Keratinocyte (primary cell): Measurements from ENCODE around the gene ETNK2.

ENCODE experiments used
- EZH2 ChIP-seq: IDR thresholded peaks from one replicate; pipeline ENCODE4 v1.6.1; 2012; ENCODE audit warnings: inconsistent platforms, mild to moderate bottlenecking, low read length, moderate library complexity
- TF ChIP-seq, protein P1 (sequence below), 3 experiments: IDR thresholded peaks in 1 of 3; conservative IDR thresholded peaks in 1 of 3; optimal IDR thresholded peaks in 1 of 3; 2 replicates in 2 of 3; 3 replicates in 1 of 3; pipeline versions ENCODE3 to v1.5.1; 2011; ENCODE audit warnings: low read length in 3 of 3, mild to moderate bottlenecking in 3 of 3, moderate library complexity in 2 of 3, control low read depth in 1 of 3, inconsistent platforms in 1 of 3; ENCODE audit not compliant: insufficient read depth in 2 of 3; ENCODE audit errors: extremely low read depth in 1 of 3

DNA sequence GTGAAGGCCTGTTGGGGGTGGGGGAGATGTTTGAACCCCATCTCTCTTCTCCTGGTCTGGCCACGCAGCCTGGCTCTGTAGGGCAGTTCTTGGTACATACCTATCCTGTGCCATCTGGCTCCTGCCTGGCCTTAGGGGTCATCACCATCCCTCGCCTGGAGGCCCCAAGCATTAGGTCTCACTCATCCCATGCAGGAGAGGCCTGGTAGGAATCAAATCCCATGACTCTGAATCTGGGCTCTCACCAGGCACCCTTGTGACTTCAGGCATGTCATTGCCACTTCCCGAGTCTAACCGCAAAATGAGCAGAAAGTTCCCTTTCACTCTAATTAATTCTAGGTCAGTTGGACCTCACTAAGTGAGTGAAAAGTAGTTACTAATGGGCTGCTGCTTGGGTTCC is 37.2 kb downstream of the ETNK2 start:
- TF ChIP-seq, protein P1, sequence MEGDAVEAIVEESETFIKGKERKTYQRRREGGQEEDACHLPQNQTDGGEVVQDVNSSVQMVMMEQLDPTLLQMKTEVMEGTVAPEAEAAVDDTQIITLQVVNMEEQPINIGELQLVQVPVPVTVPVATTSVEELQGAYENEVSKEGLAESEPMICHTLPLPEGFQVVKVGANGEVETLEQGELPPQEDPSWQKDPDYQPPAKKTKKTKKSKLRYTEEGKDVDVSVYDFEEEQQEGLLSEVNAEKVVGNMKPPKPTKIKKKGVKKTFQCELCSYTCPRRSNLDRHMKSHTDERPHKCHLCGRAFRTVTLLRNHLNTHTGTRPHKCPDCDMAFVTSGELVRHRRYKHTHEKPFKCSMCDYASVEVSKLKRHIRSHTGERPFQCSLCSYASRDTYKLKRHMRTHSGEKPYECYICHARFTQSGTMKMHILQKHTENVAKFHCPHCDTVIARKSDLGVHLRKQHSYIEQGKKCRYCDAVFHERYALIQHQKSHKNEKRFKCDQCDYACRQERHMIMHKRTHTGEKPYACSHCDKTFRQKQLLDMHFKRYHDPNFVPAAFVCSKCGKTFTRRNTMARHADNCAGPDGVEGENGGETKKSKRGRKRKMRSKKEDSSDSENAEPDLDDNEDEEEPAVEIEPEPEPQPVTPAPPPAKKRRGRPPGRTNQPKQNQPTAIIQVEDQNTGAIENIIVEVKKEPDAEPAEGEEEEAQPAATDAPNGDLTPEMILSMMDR (optimal IDR thresholded peaks at IDR 0.05 in 1 of 3, IDR thresholded peaks at IDR 0.05 in 1 of 3, conservative IDR thresholded peaks at IDR 0.05 in 1 of 3; ENCODE audit: extremely low read depth in 1 of 3, insufficient read depth in 2 of 3, low read length in 3 of 3), result no peak
- no peak for TF ChIP-seq EZH2
